GM12873 (cell line): ENCODE data around the gene KCNMA1.

Experiments used
- CTCF ChIP-seq: IDR thresholded peaks from 2 replicates; pipeline ENCODE4 v1.5.1; 2012; ENCODE audit warnings: low read depth, mild to moderate bottlenecking, moderate library complexity, low read length, control low read depth; ENCODE audit not compliant: insufficient read depth; ENCODE audit errors: missing control alignments

Gene KCNMA1

GRCh38 chr10:77550378-77550777, 87.2 kb downstream of the KCNMA1 start:
- TF ChIP-seq CTCF: no peak

GRCh38 chr10:77548671-77549070, 88.9 kb downstream of the KCNMA1 start:
- no peak for TF ChIP-seq CTCF

GRCh38 chr10:77548157-77548556, 89.5 kb downstream of the KCNMA1 start:
- TF ChIP-seq CTCF: no peak

GRCh38 chr10:77547307-77548050, 90.1 kb downstream of the KCNMA1 start:
- no peak for TF ChIP-seq CTCF

GRCh38 chr10:77546042-77546441, 91.6 kb downstream of the KCNMA1 start:
- TF ChIP-seq CTCF: no peak

GRCh38 chr10:77545585-77545984, 92.0 kb downstream of the KCNMA1 start:
- TF ChIP-seq CTCF: no peak

GRCh38 chr10:77544617-77545016, 93.0 kb downstream of the KCNMA1 start:
- no peak for TF ChIP-seq CTCF
